WTC11 (cell line): ENCODE results near the gene OSGEP.

ENCODE experiments used
- CTCF ChIP-seq: fragments of 200-600 bp; IDR thresholded peaks from 2 replicates; pipeline ENCODE4 v1.8.0; 2022; ENCODE audit warnings: antibody characterized with exemption
- FOXJ3 ChIP-seq: sonication (generic); formaldehyde crosslinking; IDR thresholded peaks from 2 replicates; pipeline ENCODE4 v1.9.0; 2021; ENCODE audit warnings: missing genetic modification reagents, mild to moderate bottlenecking, borderline replicate concordance
- RELA ChIP-seq: sonication (generic); formaldehyde crosslinking; IDR thresholded peaks from 2 replicates; pipeline ENCODE4 v1.8.1; 2022; ENCODE audit warnings: missing genetic modification reagents, mild to moderate bottlenecking, borderline replicate concordance
- SMAD3 ChIP-seq: sonication (generic); formaldehyde crosslinking; IDR thresholded peaks from 2 replicates; pipeline ENCODE4 v1.8.0; 2022; ENCODE audit warnings: missing genetic modification reagents, mild to moderate bottlenecking, borderline replicate concordance

DNA sequence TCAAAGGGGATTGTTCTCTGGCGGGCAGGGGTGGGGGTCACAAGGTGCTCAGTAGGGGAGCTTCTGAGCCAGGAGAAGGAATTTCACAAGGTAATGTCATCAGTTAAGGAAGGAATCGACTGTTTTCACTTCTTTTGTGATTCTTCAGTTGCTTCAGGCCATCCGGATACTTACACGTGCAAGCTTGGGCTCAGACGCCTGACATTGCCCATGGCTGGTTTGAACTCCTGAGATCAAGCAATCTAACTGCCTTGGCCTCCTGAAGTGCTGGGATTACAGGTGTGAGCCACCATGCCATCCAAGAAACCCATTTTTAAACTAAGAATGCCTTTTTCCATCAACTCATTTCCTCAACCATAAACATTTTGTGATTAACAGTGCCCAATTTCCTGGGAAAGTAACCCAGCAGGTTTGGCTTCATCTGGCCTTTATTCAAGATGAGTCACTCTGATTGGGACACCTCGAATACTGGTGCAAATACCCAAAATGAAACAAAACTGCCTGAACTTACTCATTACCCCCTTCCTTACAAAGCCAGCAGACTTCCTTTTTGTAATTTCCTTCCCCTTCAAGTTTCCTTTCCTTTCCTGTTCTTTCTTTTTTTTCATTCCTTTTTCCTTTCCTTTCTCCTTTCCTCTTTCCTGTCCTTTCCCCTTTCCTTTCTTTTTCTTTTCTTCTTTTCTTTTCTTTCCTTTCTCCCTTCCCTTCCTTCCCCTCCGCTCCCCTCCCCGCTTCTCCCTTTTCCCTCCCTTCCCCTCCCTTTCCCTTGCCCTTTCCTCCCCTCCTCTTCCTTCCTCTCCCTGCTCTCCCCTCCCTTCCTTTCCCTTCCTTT, 40.5 kb upstream of the OSGEP start:
- TF ChIP-seq CTCF (no peak), RELA (no peak), FOXJ3 (CRISPR knock-in tag) (no peak), SMAD3 (CRISPR knock-in tag) (no peak)
